C4-2B (cell line): ENCODE data around the gene BLID.

ENCODE experiments used
- H3K27ac ChIP-seq: fragments of 450-650 bp; 2 replicates; pipeline ENCODE4 v1.5.1; 2017
- ZFX ChIP-seq: fragments of 450-650 bp; IDR thresholded peaks from 2 replicates; pipeline ENCODE4 v1.6.1; 2017
- TF ChIP-seq, protein P1 (sequence below): fragments of 450-650 bp; conservative IDR thresholded peaks from 2 replicates; pipeline ENCODE4 v1.5.1; 2017; ENCODE audit warnings: mild to moderate bottlenecking

Gene BLID

DNA sequence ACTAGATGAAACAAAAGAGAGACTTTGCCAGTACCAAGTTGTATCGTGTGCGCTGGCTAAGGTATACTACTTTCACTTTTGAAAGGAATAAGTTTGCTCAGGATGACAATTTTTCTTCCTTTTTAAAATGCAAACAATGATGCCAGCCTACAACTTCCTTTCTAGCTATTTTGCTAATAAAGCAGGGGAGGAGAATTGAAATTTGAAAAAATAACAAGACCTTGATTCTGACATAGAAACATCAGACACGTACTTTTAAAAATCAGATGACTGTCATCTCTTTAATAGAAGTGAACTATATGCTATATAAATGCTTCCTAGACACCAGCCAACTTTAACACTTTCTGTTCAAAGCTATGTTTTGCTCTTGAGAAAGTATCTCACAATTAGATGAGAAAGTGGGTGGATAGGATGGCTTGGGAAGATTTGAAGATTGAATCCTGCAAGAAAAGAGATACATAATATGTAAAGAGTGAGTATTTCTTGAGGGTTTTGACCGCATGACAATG lies 41.7 kb upstream of the BLID start:
- no peak overlapping the region for H3K27ac ChIP-seq
- TF ChIP-seq, protein P1, sequence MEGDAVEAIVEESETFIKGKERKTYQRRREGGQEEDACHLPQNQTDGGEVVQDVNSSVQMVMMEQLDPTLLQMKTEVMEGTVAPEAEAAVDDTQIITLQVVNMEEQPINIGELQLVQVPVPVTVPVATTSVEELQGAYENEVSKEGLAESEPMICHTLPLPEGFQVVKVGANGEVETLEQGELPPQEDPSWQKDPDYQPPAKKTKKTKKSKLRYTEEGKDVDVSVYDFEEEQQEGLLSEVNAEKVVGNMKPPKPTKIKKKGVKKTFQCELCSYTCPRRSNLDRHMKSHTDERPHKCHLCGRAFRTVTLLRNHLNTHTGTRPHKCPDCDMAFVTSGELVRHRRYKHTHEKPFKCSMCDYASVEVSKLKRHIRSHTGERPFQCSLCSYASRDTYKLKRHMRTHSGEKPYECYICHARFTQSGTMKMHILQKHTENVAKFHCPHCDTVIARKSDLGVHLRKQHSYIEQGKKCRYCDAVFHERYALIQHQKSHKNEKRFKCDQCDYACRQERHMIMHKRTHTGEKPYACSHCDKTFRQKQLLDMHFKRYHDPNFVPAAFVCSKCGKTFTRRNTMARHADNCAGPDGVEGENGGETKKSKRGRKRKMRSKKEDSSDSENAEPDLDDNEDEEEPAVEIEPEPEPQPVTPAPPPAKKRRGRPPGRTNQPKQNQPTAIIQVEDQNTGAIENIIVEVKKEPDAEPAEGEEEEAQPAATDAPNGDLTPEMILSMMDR, result no peak
- TF ChIP-seq ZFX, result no peak

DNA sequence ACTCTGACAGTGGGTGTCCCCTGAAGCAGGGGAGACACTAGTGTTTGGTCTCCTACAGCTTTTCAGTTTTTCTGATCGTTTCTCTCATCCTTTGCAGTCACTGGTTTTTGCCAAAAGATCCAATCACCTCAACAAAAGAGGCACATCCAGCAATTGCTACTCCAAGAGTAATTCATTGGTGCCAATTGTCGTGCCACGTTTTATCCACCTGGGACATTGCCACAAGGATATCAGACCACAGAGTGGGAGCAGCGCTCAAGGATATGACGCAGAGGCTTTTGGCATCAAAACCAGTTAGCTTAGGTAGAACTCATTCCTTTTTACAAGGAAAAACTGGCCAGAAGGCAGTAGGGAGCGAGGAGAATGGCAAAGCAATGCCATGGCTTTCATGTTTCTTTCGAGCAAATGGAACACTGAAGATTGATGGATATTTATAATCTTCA lies 40.9 kb upstream of the BLID start:
- no peak overlapping the region for H3K27ac ChIP-seq

DNA sequence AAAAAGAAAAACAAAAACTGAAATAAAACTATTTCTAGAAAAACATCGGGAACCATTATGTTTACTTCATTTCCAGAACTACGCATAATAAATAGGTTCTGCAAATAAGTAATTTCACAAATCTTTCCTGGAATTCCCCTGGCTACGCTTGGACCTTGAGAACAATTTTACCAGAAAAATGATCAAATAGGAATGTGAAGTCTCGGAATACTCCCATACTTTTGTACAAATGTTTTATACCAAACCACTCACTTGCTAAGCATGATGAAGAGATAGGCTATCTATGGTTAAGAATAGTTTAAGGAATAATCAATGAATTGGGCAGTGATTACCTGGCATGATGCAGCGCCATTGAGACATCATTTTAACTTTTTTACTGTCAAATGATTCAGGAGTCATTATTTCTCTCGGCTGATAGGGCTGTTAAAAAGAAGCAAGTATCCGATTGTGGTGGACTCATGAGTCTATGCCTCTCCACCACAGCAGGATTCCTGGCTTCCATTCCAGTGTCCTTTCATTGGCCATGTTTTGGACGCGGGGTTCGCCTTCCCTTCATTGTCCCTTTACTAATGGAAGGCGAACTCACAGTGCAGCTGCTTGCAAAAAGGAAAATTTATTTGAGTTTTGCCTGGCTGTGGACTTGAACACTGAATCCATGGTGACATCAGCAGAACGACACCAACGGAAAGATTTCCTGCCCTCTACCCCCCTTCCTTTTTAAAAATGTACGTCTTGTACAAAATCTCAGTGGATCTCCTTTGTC lies 39.9 kb upstream of the BLID start:
- TF ChIP-seq, protein P1, result no peak
- TF ChIP-seq ZFX, result no peak
- H3K27ac ChIP-seq, result no peak overlapping the region

More for the DNA sequence above, 40.9 kb upstream of the BLID start:
- TF ChIP-seq, protein P1, result no peak
- no peak for TF ChIP-seq ZFX

DNA sequence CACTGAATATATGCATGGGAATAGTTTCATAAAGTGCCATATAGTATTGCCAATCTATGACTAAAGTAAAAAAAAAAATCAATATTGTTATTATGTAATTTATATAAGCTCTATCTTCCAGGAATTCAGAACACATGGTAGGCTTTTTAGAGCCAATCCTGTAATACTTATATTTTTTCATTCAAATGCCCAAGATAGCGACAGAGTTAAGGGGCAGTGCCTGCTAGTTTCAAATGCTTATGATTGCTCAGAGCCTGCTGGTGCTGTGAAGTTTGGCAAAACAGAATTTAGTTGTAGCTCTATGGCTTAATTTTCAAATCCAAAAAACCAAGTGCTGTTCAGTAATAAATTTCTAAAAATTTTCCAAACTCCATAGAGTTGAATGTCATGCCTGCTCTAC lies 39.0 kb upstream of the BLID start:
- TF ChIP-seq ZFX, result no peak
- TF ChIP-seq, protein P1, result no peak
- no peak overlapping the region for H3K27ac ChIP-seq

DNA sequence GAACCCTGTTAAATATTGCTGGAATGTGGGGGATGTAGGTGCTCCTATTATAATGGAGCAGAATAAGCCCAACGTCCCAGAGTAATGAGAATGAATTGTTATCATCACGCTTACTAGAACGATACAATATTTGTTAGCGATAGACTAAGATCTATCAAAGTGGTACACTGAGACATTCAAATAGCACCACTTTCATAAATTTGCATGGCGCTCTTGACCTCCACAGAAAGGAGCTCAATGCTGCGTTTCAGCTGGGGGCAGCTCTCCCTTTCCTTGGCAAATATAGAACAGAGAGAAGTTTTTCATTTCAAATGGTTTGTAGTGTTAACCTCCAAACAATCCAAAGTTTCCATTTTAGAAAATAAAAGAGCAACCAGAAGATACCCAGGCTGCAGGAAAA lies 38.2 kb upstream of the BLID start:
- TF ChIP-seq ZFX, result no peak
- TF ChIP-seq, protein P1, result no peak

DNA sequence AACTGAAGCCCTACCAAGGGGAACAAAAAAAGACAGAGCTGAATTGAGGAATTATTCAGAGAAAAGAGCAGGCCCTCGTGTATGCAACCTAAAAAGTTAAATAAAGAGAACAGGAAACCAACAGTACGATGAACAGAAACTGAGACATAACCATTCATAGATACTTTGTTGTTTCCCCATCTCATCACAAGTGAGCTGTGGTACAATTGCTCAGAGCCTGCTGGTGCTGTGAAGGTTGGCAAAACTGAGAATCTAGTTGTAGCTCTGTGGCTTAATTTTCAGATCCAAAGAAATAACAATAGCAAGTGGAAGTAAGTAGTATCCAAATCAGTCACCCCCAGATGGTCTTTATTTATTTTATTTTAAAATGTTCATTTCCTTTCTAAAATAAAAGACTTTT lies 37.7 kb upstream of the BLID start:
- no peak overlapping the region for H3K27ac ChIP-seq
- TF ChIP-seq, protein P1, result no peak
- TF ChIP-seq ZFX, result no peak

More for the DNA sequence above, 38.2 kb upstream of the BLID start:
- H3K27ac ChIP-seq, result no peak overlapping the region

DNA sequence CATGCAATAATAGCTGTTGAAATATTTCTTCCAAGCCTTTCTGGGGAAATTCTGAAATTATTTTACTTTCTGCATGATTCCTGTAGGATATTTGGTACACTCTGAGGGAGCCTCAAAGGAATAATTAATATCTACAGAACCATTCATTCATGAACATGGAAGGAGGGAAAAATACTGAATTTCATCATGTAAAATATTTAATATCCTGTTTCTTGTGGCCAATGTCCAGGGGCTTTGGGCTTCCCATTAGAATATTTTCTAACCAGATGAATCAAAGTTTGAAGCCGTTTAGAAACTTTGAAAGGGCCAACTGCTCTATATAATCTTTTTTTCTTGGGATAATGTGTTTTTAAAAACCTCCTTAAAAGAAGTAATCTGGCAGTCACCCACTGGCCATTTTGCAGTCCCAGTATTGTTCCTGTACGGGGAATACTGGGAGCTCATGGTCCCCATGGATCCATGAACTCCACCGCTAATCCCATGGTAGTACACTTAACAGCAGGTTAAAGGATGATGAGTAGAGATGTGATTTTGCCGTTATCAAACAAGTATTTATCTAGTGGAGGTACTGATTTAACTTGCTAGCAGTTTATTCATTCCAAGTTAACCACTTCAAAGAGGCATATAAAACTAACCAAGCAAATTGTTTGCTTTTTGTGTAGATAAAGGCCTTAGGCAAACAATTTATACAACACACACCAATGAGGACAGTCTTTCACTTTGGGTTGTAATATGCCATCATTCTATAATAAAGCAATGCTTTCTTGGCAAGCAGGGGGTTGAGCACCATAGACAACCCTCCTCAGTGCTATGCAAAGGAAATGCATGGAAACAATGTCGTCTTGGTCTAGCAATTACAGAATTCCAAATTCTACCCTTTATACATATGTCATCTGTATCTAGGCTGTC lies 34.5 kb upstream of the BLID start:
- H3K27ac ChIP-seq, result no peak overlapping the region
- TF ChIP-seq, protein P1, result no peak
- TF ChIP-seq ZFX, result no peak
